Measurements from ENCODE around the gene CDKL2. TPM values are rescaled to one million over a fixed set of nuclear protein-coding genes. Genes with fewer than 3 reads are reported as not detected.
"Not testable (repeated sequence)": the region's sequence is repeated elsewhere in the genome, so short reads cannot be mapped to it uniquely, and the experiment has no call there.

CDKL2 gene
- total RNA-seq, 2 donors from 2014 or later: 0.51 to 1.2 TPM

GRCh38 chr4:75547647-75548387 is 82.5 kb downstream of the CDKL2 start:
- no peaks in the 10 kb centered on the region for H3K27me3 ChIP-seq
- TF ChIP-seq, protein P1, sequence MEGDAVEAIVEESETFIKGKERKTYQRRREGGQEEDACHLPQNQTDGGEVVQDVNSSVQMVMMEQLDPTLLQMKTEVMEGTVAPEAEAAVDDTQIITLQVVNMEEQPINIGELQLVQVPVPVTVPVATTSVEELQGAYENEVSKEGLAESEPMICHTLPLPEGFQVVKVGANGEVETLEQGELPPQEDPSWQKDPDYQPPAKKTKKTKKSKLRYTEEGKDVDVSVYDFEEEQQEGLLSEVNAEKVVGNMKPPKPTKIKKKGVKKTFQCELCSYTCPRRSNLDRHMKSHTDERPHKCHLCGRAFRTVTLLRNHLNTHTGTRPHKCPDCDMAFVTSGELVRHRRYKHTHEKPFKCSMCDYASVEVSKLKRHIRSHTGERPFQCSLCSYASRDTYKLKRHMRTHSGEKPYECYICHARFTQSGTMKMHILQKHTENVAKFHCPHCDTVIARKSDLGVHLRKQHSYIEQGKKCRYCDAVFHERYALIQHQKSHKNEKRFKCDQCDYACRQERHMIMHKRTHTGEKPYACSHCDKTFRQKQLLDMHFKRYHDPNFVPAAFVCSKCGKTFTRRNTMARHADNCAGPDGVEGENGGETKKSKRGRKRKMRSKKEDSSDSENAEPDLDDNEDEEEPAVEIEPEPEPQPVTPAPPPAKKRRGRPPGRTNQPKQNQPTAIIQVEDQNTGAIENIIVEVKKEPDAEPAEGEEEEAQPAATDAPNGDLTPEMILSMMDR (IDR thresholded peaks at IDR 0.05): no peak
- H3K9me3 ChIP-seq: no peaks in the 10 kb centered on the region
- H3K4me3 ChIP-seq: no peak overlapping the region
- H3K27ac ChIP-seq: no peak overlapping the region
- DNase-seq (ENCODE audit: low spot score): peak; percentile 63
- peaks cover 12% of the 10 kb centered on the region for H3K36me3 ChIP-seq
- no peaks in the 10 kb centered on the region for H3K4me1 ChIP-seq

GRCh38 chr4:75545526-75545925 is 84.8 kb downstream of the CDKL2 start:
- H3K27ac ChIP-seq: no peak overlapping the region
- no peak overlapping the region for H3K4me3 ChIP-seq
- no peaks in the 10 kb centered on the region for H3K9me3 ChIP-seq
- TF ChIP-seq, protein P1 (IDR thresholded peaks at IDR 0.05): no peak
- peaks cover 12% of the 10 kb centered on the region for H3K36me3 ChIP-seq
- no peaks in the 10 kb centered on the region for H3K4me1 ChIP-seq
- no peaks in the 10 kb centered on the region for H3K27me3 ChIP-seq
- DNase-seq (ENCODE audit: low spot score): no peak

GRCh38 chr4:75544870-75545269 is 85.5 kb downstream of the CDKL2 start:
- Histone ChIP-seq H3K4me3 (no peak overlapping the region), H3K9me3 (no peaks in the 10 kb centered on the region), H3K27ac (no peak overlapping the region), H3K27me3 (no peaks in the 10 kb centered on the region), H3K4me1 (no peaks in the 10 kb centered on the region), H3K36me3 (peaks cover 12% of the 10 kb centered on the region)
- no peak for DNase-seq (ENCODE audit: low spot score)
- TF ChIP-seq, protein P1 (IDR thresholded peaks at IDR 0.05): no peak

DNA sequence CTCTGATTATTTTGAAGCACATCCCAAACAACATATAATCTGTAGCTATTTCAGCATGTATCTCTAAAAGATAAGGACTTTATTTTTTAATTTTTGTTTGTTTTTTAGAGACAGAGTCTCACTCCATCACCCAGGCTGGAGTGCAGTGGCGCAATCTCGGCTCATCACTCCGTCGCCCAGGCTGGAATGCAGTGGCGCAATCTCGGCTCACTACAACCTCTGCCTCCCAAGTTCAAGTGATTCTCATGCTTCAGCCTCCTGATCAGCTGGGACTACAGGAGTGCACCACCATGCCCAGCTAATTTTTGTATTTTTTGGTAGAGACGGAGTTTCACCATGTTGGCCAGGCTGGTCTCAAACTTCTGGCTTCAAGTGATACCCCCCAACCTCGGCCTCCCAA is 86.1 kb downstream of the CDKL2 start:
- not testable (repeated sequence) for DNase-seq (ENCODE audit: low spot score); H3K4me1 ChIP-seq; H3K27me3 ChIP-seq; H3K4me3 ChIP-seq; H3K9me3 ChIP-seq; H3K27ac ChIP-seq
- peaks cover 12% of the 10 kb centered on the region for H3K36me3 ChIP-seq

GRCh38 chr4:75542824-75543223 is 87.5 kb downstream of the CDKL2 start:
- no peak overlapping the region for H3K4me3 ChIP-seq
- H3K27ac ChIP-seq: no peak overlapping the region
- no peak for DNase-seq (ENCODE audit: low spot score)
- H3K9me3 ChIP-seq: no peaks in the 10 kb centered on the region
- peaks cover 12% of the 10 kb centered on the region for H3K36me3 ChIP-seq
- H3K27me3 ChIP-seq: no peaks in the 10 kb centered on the region
- H3K4me1 ChIP-seq: no peaks in the 10 kb centered on the region
- TF ChIP-seq, protein P1 (IDR thresholded peaks at IDR 0.05): no peak

GRCh38 chr4:75537308-75537707 is 93.0 kb downstream of the CDKL2 start:
- not testable (repeated sequence) for H3K36me3 ChIP-seq; H3K27ac ChIP-seq; H3K27me3 ChIP-seq; H3K9me3 ChIP-seq; H3K4me3 ChIP-seq; DNase-seq (ENCODE audit: low spot score); H3K4me1 ChIP-seq

- H3K27me3 ChIP-seq; H3K4me1 ChIP-seq; H3K27ac ChIP-seq; H3K4me3 ChIP-seq; DNase-seq (ENCODE audit: low spot score); H3K9me3 ChIP-seq: not testable (repeated sequence)
- H3K36me3 ChIP-seq: peaks cover 29% of the 10 kb centered on the region
These were observed 96.4 kb downstream of the CDKL2 start for GRCh38 chr4:75533926-75534325.

- not testable (repeated sequence) for H3K9me3 ChIP-seq; H3K27me3 ChIP-seq; H3K27ac ChIP-seq; DNase-seq (ENCODE audit: low spot score); H3K4me1 ChIP-seq; H3K4me3 ChIP-seq
- peaks cover 34% of the 10 kb centered on the region for H3K36me3 ChIP-seq
These were observed 96.9 kb downstream of the CDKL2 start for GRCh38 chr4:75533339-75533887.

DNA sequence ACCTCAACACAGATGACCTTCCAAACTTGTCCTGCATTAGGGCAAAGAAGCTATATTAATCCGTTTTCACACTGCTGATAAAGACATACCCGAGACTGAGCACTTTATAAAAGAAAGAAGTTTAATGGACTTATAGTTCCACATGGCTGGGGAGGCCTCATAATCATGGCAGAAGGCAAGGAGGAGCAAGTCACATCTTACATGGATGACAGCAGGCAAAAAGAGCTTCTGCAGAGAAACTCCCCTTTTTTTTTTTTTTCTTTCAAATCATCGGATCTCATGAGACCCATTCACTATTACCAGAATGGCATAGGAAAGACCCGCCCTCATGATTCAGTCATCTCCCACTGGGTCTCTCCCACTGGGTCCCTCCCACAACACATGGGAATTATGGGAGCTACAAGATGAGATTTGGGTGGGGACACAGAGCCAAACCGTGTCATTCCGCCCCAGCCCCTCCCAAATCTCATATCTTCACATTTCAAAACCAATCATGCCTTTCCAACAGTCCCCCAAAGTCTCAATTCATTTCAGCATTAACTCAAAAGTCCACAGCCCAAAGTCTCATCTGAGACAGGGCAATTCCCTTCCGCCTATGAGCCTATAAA is 98.7 kb downstream of the CDKL2 start:
- not testable (repeated sequence) for H3K27me3 ChIP-seq; H3K27ac ChIP-seq; H3K4me1 ChIP-seq; H3K9me3 ChIP-seq; H3K4me3 ChIP-seq; DNase-seq (ENCODE audit: low spot score)
- peaks cover 52% of the 10 kb centered on the region for H3K36me3 ChIP-seq

Data from right atrium auricular region (tissue), 2 donors.